Bronchial epithelial cell (primary cell): Measurements from ENCODE around the gene LCE1E. TPM values are rescaled to one million over a fixed set of nuclear protein-coding genes. Genes with fewer than 3 reads are reported as not detected.
A peak's percentile ranks its signal among the peaks of the same experiment; 100 is the strongest.

Experiments used
- DNase-seq: peaks from one replicate; pipeline ENCODE4 v3.0.0-alpha.2; 2010; ENCODE audit warnings: low read depth
- FAIRE-seq: peaks from 2 replicates; lab custom pipeline; 2011; peaks lifted over from hg19 to GRCh38; lab: Jason Lieb, UNC
- H3K27me3 ChIP-seq: 2 replicates; pipeline ENCODE4 v1.5.1; 2011; ENCODE audit warnings: low read length; ENCODE audit not compliant: control insufficient read depth, insufficient read depth
- H3K36me3 ChIP-seq: 2 replicates; pipeline ENCODE4 v1.5.1; 2011; ENCODE audit warnings: low read length; ENCODE audit not compliant: control insufficient read depth, insufficient read depth
- H3K4me3 ChIP-seq: 2 replicates; pipeline ENCODE4 v1.5.1; 2011; ENCODE audit warnings: mild to moderate bottlenecking, low read depth, low read length, control low read depth
- total RNA-seq: library from RNA; depleted of rRNA; stranded (reverse); fragments of >200 nt; gene quantifications from 2 replicates; pipeline ENCODE4 v1.2.1, GENCODE V29; 2014
- TF ChIP-seq, protein P1 (sequence below): IDR thresholded peaks from 2 replicates; pipeline ENCODE4 v1.5.1; 2011; ENCODE audit warnings: mild to moderate bottlenecking, moderate library complexity, low read length, control low read depth, inconsistent platforms; ENCODE audit not compliant: insufficient read depth, severe bottlenecking

The LCE1E gene
- total RNA-seq, 1 donor from 2014 or later, result not detected

DNA sequence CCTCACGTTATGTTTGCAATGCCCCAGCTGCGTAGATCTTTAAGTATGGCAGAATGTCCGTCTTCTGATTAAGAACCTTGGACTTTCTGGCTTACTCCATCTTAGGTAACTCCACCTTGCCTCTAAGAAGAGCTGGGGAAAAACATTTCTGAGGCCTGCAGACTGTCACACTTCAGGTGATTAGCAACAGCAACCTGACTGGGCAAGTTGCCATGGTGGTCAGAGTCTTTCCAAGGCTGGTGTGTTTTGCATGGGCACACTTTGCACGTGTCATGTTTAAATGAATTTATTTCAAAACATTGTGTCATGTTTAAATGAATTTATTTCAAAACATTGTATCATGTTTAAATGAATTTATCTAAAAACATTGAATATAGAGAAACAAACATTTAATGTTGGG lies 27.4 kb upstream of the LCE1E start:
- no peak overlapping the region for H3K4me3 ChIP-seq
- H3K27me3 ChIP-seq, result no peaks in the 10 kb centered on the region
- TF ChIP-seq, protein P1, sequence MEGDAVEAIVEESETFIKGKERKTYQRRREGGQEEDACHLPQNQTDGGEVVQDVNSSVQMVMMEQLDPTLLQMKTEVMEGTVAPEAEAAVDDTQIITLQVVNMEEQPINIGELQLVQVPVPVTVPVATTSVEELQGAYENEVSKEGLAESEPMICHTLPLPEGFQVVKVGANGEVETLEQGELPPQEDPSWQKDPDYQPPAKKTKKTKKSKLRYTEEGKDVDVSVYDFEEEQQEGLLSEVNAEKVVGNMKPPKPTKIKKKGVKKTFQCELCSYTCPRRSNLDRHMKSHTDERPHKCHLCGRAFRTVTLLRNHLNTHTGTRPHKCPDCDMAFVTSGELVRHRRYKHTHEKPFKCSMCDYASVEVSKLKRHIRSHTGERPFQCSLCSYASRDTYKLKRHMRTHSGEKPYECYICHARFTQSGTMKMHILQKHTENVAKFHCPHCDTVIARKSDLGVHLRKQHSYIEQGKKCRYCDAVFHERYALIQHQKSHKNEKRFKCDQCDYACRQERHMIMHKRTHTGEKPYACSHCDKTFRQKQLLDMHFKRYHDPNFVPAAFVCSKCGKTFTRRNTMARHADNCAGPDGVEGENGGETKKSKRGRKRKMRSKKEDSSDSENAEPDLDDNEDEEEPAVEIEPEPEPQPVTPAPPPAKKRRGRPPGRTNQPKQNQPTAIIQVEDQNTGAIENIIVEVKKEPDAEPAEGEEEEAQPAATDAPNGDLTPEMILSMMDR, result no peak
- FAIRE-seq (no peak), DNase-seq (no peak)
- no peaks in the 10 kb centered on the region for H3K36me3 ChIP-seq

GRCh38 chr1:152759453-152760173 lies 26.4 kb upstream of the LCE1E start:
- H3K36me3 ChIP-seq, result no peaks in the 10 kb centered on the region
- TF ChIP-seq, protein P1, result no peak
- no peak overlapping the region for H3K4me3 ChIP-seq
- peak; percentile 87 for DNase-seq
- FAIRE-seq, result peak; percentile 98
- H3K27me3 ChIP-seq, result no peaks in the 10 kb centered on the region

DNA sequence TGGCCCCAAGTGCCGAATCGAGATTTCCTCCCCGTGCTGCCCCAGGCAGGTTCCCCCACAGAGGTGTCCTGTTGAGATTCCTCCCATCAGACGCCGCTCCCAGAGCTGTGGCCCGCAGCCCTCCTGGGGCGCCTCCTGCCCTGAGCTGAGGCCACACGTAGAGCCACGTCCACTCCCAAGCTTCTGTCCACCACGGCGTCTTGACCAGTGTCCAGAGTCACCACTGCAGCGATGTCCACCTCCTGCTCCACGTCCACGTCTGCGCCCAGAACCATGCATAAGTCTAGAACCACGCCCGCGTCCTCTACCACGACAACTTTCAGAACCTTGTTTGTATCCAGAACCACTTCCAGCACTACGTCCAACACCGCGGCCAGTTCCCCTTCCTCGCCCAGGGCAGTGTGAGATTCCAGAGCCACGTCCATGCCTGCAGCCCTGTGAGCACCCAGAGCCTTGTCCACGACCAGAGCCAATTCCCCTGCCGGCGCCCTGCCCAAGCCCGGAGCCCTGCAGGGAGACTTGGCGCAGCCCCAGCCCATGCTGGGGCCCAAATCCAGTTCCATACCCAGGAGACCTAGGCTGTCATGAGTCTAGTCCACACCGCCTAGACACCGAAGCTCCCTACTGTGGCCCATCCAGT lies 25.4 kb upstream of the LCE1E start:
- FAIRE-seq, result no peak
- TF ChIP-seq, protein P1, result no peak
- no peak overlapping the region for H3K4me3 ChIP-seq
- H3K27me3 ChIP-seq, result no peaks in the 10 kb centered on the region
- no peak for DNase-seq
- H3K36me3 ChIP-seq, result no peaks in the 10 kb centered on the region

GRCh38 chr1:152761609-152762213 lies 24.3 kb upstream of the LCE1E start:
- H3K4me3 ChIP-seq, result no peak overlapping the region
- no peaks in the 10 kb centered on the region for H3K27me3 ChIP-seq
- FAIRE-seq (peak; percentile 86), DNase-seq (peak; percentile 62)
- TF ChIP-seq, protein P1, result no peak
- no peaks in the 10 kb centered on the region for H3K36me3 ChIP-seq

DNA sequence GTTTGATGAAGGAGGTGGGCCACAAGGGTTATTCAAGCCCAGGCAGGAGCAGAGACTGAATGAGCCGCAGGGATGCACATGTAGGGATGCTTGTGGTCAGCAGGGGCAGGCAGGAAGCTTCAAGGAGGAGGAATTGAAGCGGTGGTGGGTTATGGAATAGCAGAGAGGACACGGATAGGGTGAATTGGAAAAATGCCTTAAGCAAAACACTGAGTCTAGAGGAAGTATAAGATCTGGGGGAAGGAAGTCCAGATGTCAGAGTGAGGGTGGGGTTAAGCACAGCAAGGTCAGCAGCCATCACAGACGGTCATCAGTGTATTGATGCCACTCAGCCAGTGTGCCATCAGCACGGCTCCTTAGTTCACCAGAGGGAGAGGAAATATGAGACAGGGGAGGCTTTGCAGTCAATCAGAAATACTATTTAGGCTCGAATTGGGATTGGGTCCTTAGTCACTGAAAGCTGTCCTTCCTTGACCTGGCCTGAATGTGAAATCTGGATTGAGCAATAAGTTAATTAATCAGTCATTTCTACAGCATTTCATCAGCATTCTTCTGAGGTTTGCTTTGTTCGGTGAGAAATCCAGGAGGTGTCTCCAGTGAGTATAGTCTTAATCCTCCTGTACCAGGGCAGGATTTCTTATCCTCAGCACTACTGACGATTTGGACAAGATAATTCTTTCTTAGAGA lies 17.1 kb upstream of the LCE1E start:
- no peaks in the 10 kb centered on the region for H3K36me3 ChIP-seq
- TF ChIP-seq, protein P1, result no peak
- H3K4me3 ChIP-seq, result no peak overlapping the region
- peak; percentile 50 for DNase-seq
- H3K27me3 ChIP-seq, result no peaks in the 10 kb centered on the region
- peak; percentile 96 for FAIRE-seq
